HepG2 (cell line): ENCODE data around the gene PSMB2. TPM values are rescaled to one million over a fixed set of nuclear protein-coding genes. Genes with fewer than 3 reads are reported as not detected.

ENCODE experiments used
- ATAC-seq: fragments of 200-7000 bp; cut with Tn5 transposase; 3 replicates; pipeline ENCODE4 v1.9.1; 2020; ENCODE audit warnings: mild to moderate bottlenecking, moderate library complexity
- BruUV-seq: library from RNA; stranded (reverse); fragments of 400-500 nt; replicated peaks from 2 replicates; lab custom pipeline; 2021; lab: Mats Ljungman, UMichigan
- CTCF ChIA-PET: fragments of 300-600 bp; formaldehyde crosslinking; extraction: SDS; loops from one replicate; lab custom pipeline; 2021; ENCODE audit warnings: low total read pairs, inconsistent platforms, low intra/inter-chr PET ratio; lab: Yijun Ruan, JAX
- POLR2A ChIA-PET: fragments of 350-600 bp; sonication (Branson Sonifier 250); formaldehyde crosslinking; loops from one replicate; lab custom pipeline; 2020; ENCODE audit warnings: antibody characterized with exemption, inconsistent platforms; lab: Yijun Ruan, JAX
- DNase-seq: peaks from one replicate; pipeline ENCODE4 v3.0.0-alpha.2; 2015; ENCODE audit warnings: low spot score
- FAIRE-seq: peaks from 3 replicates; lab custom pipeline; 2011; peaks lifted over from hg19 to GRCh38; lab: Jason Lieb, UNC
- H2AFZ ChIP-seq: one replicate; pipeline ENCODE4 v1.6.1; 2011; ENCODE audit warnings: low read length, inconsistent platforms
- H3K27ac ChIP-seq: fragments of 300-600 bp; 3 replicates; pipeline ENCODE4 v1.8.0; 2011; ENCODE audit warnings: mixed run types, mild to moderate bottlenecking, mixed read lengths, low read length, inconsistent platforms; ENCODE audit not compliant: insufficient read depth; ENCODE audit errors: extremely low read length
- H3K27me3 ChIP-seq, 2 experiments: fragments of 200-600 bp in 1 of 2; 2 replicates in 1 of 2; 3 replicates in 1 of 2; pipeline versions ENCODE4 v1.6.0 to v1.8.0; 2011; ENCODE audit warnings: low read length in 2 of 2, mild to moderate bottlenecking in 2 of 2, moderate library complexity in 2 of 2, inconsistent platforms in 1 of 2; ENCODE audit not compliant: insufficient read depth in 2 of 2, control insufficient read depth in 1 of 2
- H3K36me3 ChIP-seq, 2 experiments: fragments of 200-600 bp in 1 of 2; replicated peaks in 1 of 2; 2 replicates in 1 of 2; 3 replicates in 1 of 2; pipeline versions ENCODE4 v1.5.1 to v1.8.0; 2011; ENCODE audit warnings: low read length in 2 of 2, inconsistent platforms in 1 of 2; ENCODE audit not compliant: insufficient read depth in 2 of 2, control insufficient read depth in 1 of 2
- H3K4me1 ChIP-seq: 2 replicates; pipeline ENCODE4 v1.5.1; 2012; ENCODE audit warnings: low read length, inconsistent platforms; ENCODE audit not compliant: insufficient read depth
- H3K4me2 ChIP-seq: 2 replicates; pipeline ENCODE4 v1.6.0; 2011; ENCODE audit warnings: low read depth, low read length, inconsistent platforms
- H3K4me3 ChIP-seq, 3 experiments: fragments of 200-600 bp in 1 of 3; sonication (generic), shearing (Covaris generic) in 1 of 3; replicated peaks in 1 of 3; 2 replicates each; pipeline ENCODE4 v1.5.1; 2011 to 2016; ENCODE audit warnings: low read length in 3 of 3, inconsistent platforms in 2 of 3, low read depth in 2 of 3, mild to moderate bottlenecking in 2 of 3, control low read depth in 1 of 3, mixed read lengths in 1 of 3; ENCODE audit not compliant: insufficient read depth in 1 of 3
- H3K79me2 ChIP-seq: one replicate; pipeline ENCODE4 v1.6.1; 2011; ENCODE audit warnings: low read length, inconsistent platforms; ENCODE audit not compliant: insufficient read depth
- H3K9ac ChIP-seq: 2 replicates; pipeline ENCODE4 v1.6.0; 2011; ENCODE audit warnings: mild to moderate bottlenecking, low read depth, low read length, inconsistent platforms; ENCODE audit not compliant: insufficient read depth
- H3K9me3 ChIP-seq: 2 replicates; pipeline ENCODE4 v1.5.1; 2012; ENCODE audit warnings: mild to moderate bottlenecking, low read length
- H4K20me1 ChIP-seq: 2 replicates; pipeline ENCODE4 v1.6.0; 2011; ENCODE audit warnings: inconsistent platforms, mild to moderate bottlenecking, low read length, moderate library complexity; ENCODE audit not compliant: insufficient read depth
- HOXA5 ChIP-seq: sonication (generic); formaldehyde crosslinking; IDR thresholded peaks from 2 replicates; pipeline ENCODE4 v1.4.0; 2020; ENCODE audit warnings: missing genetic modification reagents
- IKZF4 ChIP-seq: sonication (generic); formaldehyde crosslinking; IDR thresholded peaks from 2 replicates; pipeline ENCODE4 v1.5.1; 2020; ENCODE audit warnings: borderline replicate concordance, mild to moderate bottlenecking, low read depth, missing genetic modification reagents; ENCODE audit errors: not compliant biosample characterization
- SATB2 ChIP-seq: sonication (generic); formaldehyde crosslinking; IDR thresholded peaks from 2 replicates; pipeline ENCODE4 v1.5.0; 2020; ENCODE audit warnings: missing genetic modification reagents
- ZBTB1 ChIP-seq: sonication (generic); formaldehyde crosslinking; IDR thresholded peaks from 2 replicates; pipeline ENCODE4 v1.4.0; 2020; ENCODE audit warnings: missing genetic modification reagents, borderline replicate concordance
- ZBTB26 ChIP-seq: IDR thresholded peaks from 2 replicates; pipeline ENCODE4 v1.6.1; 2016; ENCODE audit warnings: missing compliant biosample characterization, missing genetic modification reagents, borderline replicate concordance
- ZBTB7A ChIP-seq: sonication (generic); formaldehyde crosslinking; IDR thresholded peaks from 2 replicates; pipeline ENCODE4 v1.8.0; 2022; ENCODE audit warnings: mild to moderate bottlenecking, missing genetic modification reagents
- ZNF142 ChIP-seq: sonication (generic); formaldehyde crosslinking; IDR thresholded peaks from 2 replicates; pipeline ENCODE4 v1.4.0; 2020; ENCODE audit warnings: missing genetic modification reagents
- ZNF225 ChIP-seq: sonication (generic); formaldehyde crosslinking; IDR thresholded peaks from 2 replicates; pipeline ENCODE4 v1.4.0; 2020; ENCODE audit warnings: mild to moderate bottlenecking, missing genetic modification reagents
- WGBS: methylation state at CpG from one replicate; pipeline ENCODE4 v1.1.6; 2017; ENCODE audit warnings: low lambda C conversion rate; 5-methylcytosine and 5-hydroxymethylcytosine counted together
- in situ Hi-C: cut with HindIII; loops from 2 replicates; pipeline ENCODE4 v1.10.0; 2017; ENCODE audit warnings: low pct_unique_long_range_greater_than_20kb; ENCODE audit not compliant: extremely low pct_ligation_motif_present
- intact Hi-C: fragments of 100-400 bp; cut with micrococcal nuclease; formaldehyde crosslinking; loops from one replicate; pipeline ENCODE4 v1.10.0; 2022; ENCODE audit not compliant: unreplicated experiment
- polyA plus RNA-seq, 8 experiments: library from polyadenylated mRNA; depleted of rRNA in 3 of 8; stranded (reverse) in 7 of 8; unstranded in 1 of 8; fragments of >200 nt; fragmentation: Illumina TruSeq in 4 of 8; extraction: Trizol in 4 of 8; gene quantifications; 2 replicates each; pipeline versions ENCODE4 v1.2.1 to v1.2.3, GENCODE V29; 2011 to 2016; ENCODE audit warnings: low read depth in 4 of 8, missing spikeins in 1 of 8, mixed read lengths in 1 of 8; ENCODE audit not compliant: insufficient read depth in 1 of 8
- total RNA-seq, 5 experiments: library from RNA; depleted of rRNA; stranded (reverse); fragments of >200 nt; fragmentation: Illumina TruSeq; extraction: Trizol; gene quantifications; 2 replicates each; pipeline ENCODE4 v1.2.3, GENCODE V29; 2016; ENCODE audit warnings: low read depth in 1 of 5

PSMB2 gene
- total and polyA plus RNA-seq, 2 of the 13 experiments (the other 11 are each of a cell fraction or from before 2014, with no cell fraction given) = 60.6 to 62.2 TPM

GRCh38 chr1:35555212-35555584, 86.1 kb downstream of the PSMB2 start:
- Histone ChIP-seq H4K20me1 (peaks cover 14% of the 10 kb centered on the region), H3K4me1 (peaks cover 52% of the 10 kb centered on the region), H3K27ac (no peak overlapping the region), H3K9me3 (no peaks in the 10 kb centered on the region), H3K27me3 (no peaks in the 10 kb centered on the region), H3K79me2 (peaks cover 24% of the 10 kb centered on the region), H3K36me3 (peaks cover 7 to 29% of the 10 kb centered on the region in 2 experiments; a peak in 4 of 5 replicates), H3K9ac (0 out of 2 replicates have a peak overlapping the region, but pooled peaks have one; percentile 89), H3K4me2 (peak overlapping the region; percentile 80), H2AFZ (no peak overlapping the region), H3K4me3 (peak overlapping the region in 1 of 3 experiments; percentile 35; a peak in 1 of 6 replicates)
- no TSS peak for BruUV-seq
- no peak for DNase-seq
- 87% methylated on average over 4 of the region's 4 CpGs for WGBS
- no peak for ATAC-seq
- in situ Hi-C loops (loop anchor here (10.0 kb wide), 1 partner anchor 360 kb away; the partner anchor contains the start of gene SFPQ), intact Hi-C loops (no loop called here)
- POLR2A ChIA-PET = interaction anchor here (1.6 kb wide), 1 partner anchor 15 kb away, joined by 6 read pairs; no protein-coding TSS in a partner anchor
- FAIRE-seq = no peak
- CTCF ChIA-PET = no interaction called here
- no peak for TF ChIP-seq ZBTB1 (CRISPR knock-in tag)
- TF ChIP-seq ZBTB26 = no peak
- no peak for TF ChIP-seq HOXA5 (CRISPR knock-in tag)
- no peak for TF ChIP-seq ZNF142 (CRISPR knock-in tag)
- TF ChIP-seq SATB2 (CRISPR knock-in tag) = no peak
- no peak for TF ChIP-seq ZNF225 (CRISPR knock-in tag)
- TF ChIP-seq ZBTB7A (CRISPR knock-in tag) = no peak
- no peak for TF ChIP-seq IKZF4 (CRISPR knock-in tag)
